H7 (cell line): ENCODE data around the gene FAXDC2. TPM values are rescaled to one million over a fixed set of nuclear protein-coding genes. Genes with fewer than 3 reads are reported as not detected.

ENCODE experiments used
- DNase-seq: peaks from one replicate; pipeline ENCODE4 v3.0.0; 2012
- H3K27me3 ChIP-seq: 2 replicates; pipeline ENCODE4 v1.6.0; 2011; ENCODE audit warnings: mild to moderate bottlenecking, low read length; ENCODE audit not compliant: control insufficient read depth, insufficient read depth
- H3K36me3 ChIP-seq: replicated peaks from 2 replicates; pipeline ENCODE4 v1.5.1; 2011; ENCODE audit warnings: low read length; ENCODE audit not compliant: control insufficient read depth, insufficient read depth
- H3K4me3 ChIP-seq: 2 replicates; pipeline ENCODE4 v1.5.1; 2011; ENCODE audit warnings: low read depth, mild to moderate bottlenecking, control low read depth, low read length, moderate library complexity; ENCODE audit not compliant: insufficient read depth
- total RNA-seq: library from RNA; depleted of rRNA; stranded (reverse); fragments of >200 nt; shearing (Covaris generic); gene quantifications from 2 replicates; pipeline ENCODE4 v1.2.3, GENCODE V29; 2014; rRNA removed

The FAXDC2 gene
- total RNA-seq, 1 experiment from 2014 or later = 2.6 TPM

GRCh38 chr5:154783774-154784460 is 66.5 kb downstream of the FAXDC2 start:
- H3K4me3 ChIP-seq = no peak overlapping the region
- no peak for DNase-seq
- no peaks in the 10 kb centered on the region for H3K27me3 ChIP-seq
- H3K36me3 ChIP-seq = peaks cover 1% of the 10 kb centered on the region; the same call in 1 of the 2 replicates

GRCh38 chr5:154782812-154783592 is 67.4 kb downstream of the FAXDC2 start:
- Histone ChIP-seq H3K27me3 (no peaks in the 10 kb centered on the region), H3K36me3 (peaks cover 1% of the 10 kb centered on the region; the same call in 1 of the 2 replicates), H3K4me3 (no peak overlapping the region)
- peak; percentile 36 for DNase-seq

- Histone ChIP-seq H3K4me3 (no peak overlapping the region), H3K27me3 (no peaks in the 10 kb centered on the region), H3K36me3 (peaks cover 1% of the 10 kb centered on the region; the same call in 1 of the 2 replicates)
- peak; percentile 60 for DNase-seq
Observed at GRCh38 chr5:154782326-154782725, 68.1 kb downstream of the FAXDC2 start.

- H3K36me3 ChIP-seq = 0 out of 2 replicates have a peak, but pooled peaks cover 1% of the 10 kb centered on the region
- DNase-seq = no peak
- H3K27me3 ChIP-seq = no peaks in the 10 kb centered on the region
- no peak overlapping the region for H3K4me3 ChIP-seq
Observed at GRCh38 chr5:154780128-154780527, 70.3 kb downstream of the FAXDC2 start.

- H3K36me3 ChIP-seq = 0 out of 2 replicates have a peak, but pooled peaks cover 1% of the 10 kb centered on the region
- no peak for DNase-seq
- H3K27me3 ChIP-seq = no peaks in the 10 kb centered on the region
- H3K4me3 ChIP-seq = no peak overlapping the region
Observed at GRCh38 chr5:154779105-154779504, 71.3 kb downstream of the FAXDC2 start.

GRCh38 chr5:154778534-154778933 is 71.9 kb downstream of the FAXDC2 start:
- Histone ChIP-seq H3K36me3 (peaks cover 1% of the 10 kb centered on the region; the same call in 1 of the 2 replicates), H3K27me3 (no peaks in the 10 kb centered on the region), H3K4me3 (no peak overlapping the region)
- DNase-seq = no peak

- H3K36me3 ChIP-seq = peaks cover 1% of the 10 kb centered on the region; the same call in 1 of the 2 replicates
- H3K27me3 ChIP-seq = no peaks in the 10 kb centered on the region
- no peak overlapping the region for H3K4me3 ChIP-seq
- no peak for DNase-seq
Observed at GRCh38 chr5:154776167-154776566, 74.2 kb downstream of the FAXDC2 start.

- no peak for DNase-seq
- Histone ChIP-seq H3K36me3 (no peaks in the 10 kb centered on the region; the same call in 1 of the 2 replicates), H3K27me3 (no peaks in the 10 kb centered on the region), H3K4me3 (no peak overlapping the region)
Observed at GRCh38 chr5:154773326-154773725, 77.1 kb downstream of the FAXDC2 start.

- H3K4me3 ChIP-seq = no peak overlapping the region
- H3K27me3 ChIP-seq = no peaks in the 10 kb centered on the region
- DNase-seq = peak; percentile 47
- H3K36me3 ChIP-seq = no peaks in the 10 kb centered on the region; the same call in 1 of the 2 replicates
Observed at GRCh38 chr5:154771383-154771901, 79.0 kb downstream of the FAXDC2 start.

GRCh38 chr5:154770111-154770510 is 80.3 kb downstream of the FAXDC2 start:
- Histone ChIP-seq H3K36me3 (no peaks in the 10 kb centered on the region; the same call in 1 of the 2 replicates), H3K4me3 (no peak overlapping the region), H3K27me3 (no peaks in the 10 kb centered on the region)
- no peak for DNase-seq

Other genes with a start within 250 kb of the FAXDC2 start
- gene LARP1, start 95.2 kb downstream of the FAXDC2 start, total RNA-seq = 134 and 136 TPM in 2 replicates
- gene CNOT8, start 8.0 kb upstream of the FAXDC2 start, total RNA-seq = 63.3 and 96.3 TPM in 2 replicates
- 33.2 and 38.4 TPM in 2 replicates for gene GEMIN5, start 87.6 kb upstream of the FAXDC2 start, total RNA-seq
- 19.1 and 45.1 TPM in 2 replicates for gene MRPL22, start 90.5 kb upstream of the FAXDC2 start, total RNA-seq
- gene KIF4B, start 163.2 kb upstream of the FAXDC2 start, total RNA-seq = 0.03 and 0.33 TPM in 2 replicates